RPMI8226 (cell line): Measurements from ENCODE around the gene COL12A1.
A peak's percentile ranks its signal among the peaks of the same experiment; 100 is the strongest.

ENCODE experiments used
- DNase-seq: peaks from one replicate; pipeline ENCODE4 v3.0.0-alpha.2; 2015

The COL12A1 gene

GRCh38 chr6:75205776-75206575 lies at the start of gene COL12A1:
COL12A1 (minus strand) TSS chr6:75206053; CDS start chr6:75202792, 3,261 bp downstream.
- DNase-seq: no peak

- no peak for DNase-seq
These were observed 44.7 kb upstream of the COL12A1 start for GRCh38 chr6:75250552-75250951.

- DNase-seq: no peak
These were observed 44.0 kb upstream of the COL12A1 start for GRCh38 chr6:75249837-75250236.

- no peak for DNase-seq
These were observed 40.5 kb upstream of the COL12A1 start for GRCh38 chr6:75246386-75246785.

- DNase-seq: peak; percentile 13
These were observed 38.3 kb upstream of the COL12A1 start for GRCh38 chr6:75244063-75244584.

GRCh38 chr6:75243333-75244062 lies 37.6 kb upstream of the COL12A1 start, which contains the start of gene COX7A2:
COX7A2 (minus strand) TSS chr6:75243801; CDS start chr6:75243734, 67 bp downstream.
- DNase-seq: peak; percentile 96

- no peak for DNase-seq
These were observed 30.8 kb upstream of the COL12A1 start for GRCh38 chr6:75236630-75237029.

GRCh38 chr6:75235271-75235670 lies 29.4 kb upstream of the COL12A1 start:
- DNase-seq: no peak

- no peak for DNase-seq
These were observed 28.4 kb upstream of the COL12A1 start for GRCh38 chr6:75234126-75234865.

- DNase-seq: no peak
These were observed 27.3 kb upstream of the COL12A1 start for GRCh38 chr6:75233092-75233615.

- no peak for DNase-seq
These were observed 24.9 kb upstream of the COL12A1 start for GRCh38 chr6:75230484-75231325.

- no peak for DNase-seq
These were observed 18.6 kb upstream of the COL12A1 start for GRCh38 chr6:75224303-75224926.

GRCh38 chr6:75223428-75223827 lies 17.6 kb upstream of the COL12A1 start:
- no peak for DNase-seq

- DNase-seq: no peak
These were observed 16.4 kb upstream of the COL12A1 start for GRCh38 chr6:75222261-75222660.

GRCh38 chr6:75221116-75221515 lies 15.3 kb upstream of the COL12A1 start:
- DNase-seq: no peak

- DNase-seq: no peak
These were observed 14.5 kb upstream of the COL12A1 start for GRCh38 chr6:75220357-75220756.

- no peak for DNase-seq
These were observed 13.4 kb upstream of the COL12A1 start for GRCh38 chr6:75219263-75219662.

GRCh38 chr6:75217193-75217592 lies 11.3 kb upstream of the COL12A1 start:
- no peak for DNase-seq

GRCh38 chr6:75215291-75215690 lies 9.4 kb upstream of the COL12A1 start:
- no peak for DNase-seq

- DNase-seq: no peak
These were observed 7.9 kb upstream of the COL12A1 start for GRCh38 chr6:75213732-75214131.

GRCh38 chr6:75213112-75213511 lies 7.3 kb upstream of the COL12A1 start:
- no peak for DNase-seq
